Tibial artery (tissue), 4 donors: ENCODE results near the gene KCNH3.

Experiments used
- DNase-seq, 2 donors: peaks; one replicate each; pipeline ENCODE4 v3.0.0-alpha.2; 2019
- H3K27ac ChIP-seq, 2 donors: fragments of 200-600 bp; sonication (generic) in 1 of 2; 1 replicate in 1 of 2; 2 replicates in 1 of 2; pipeline ENCODE4 v1.5.1; 2018 to 2019; ENCODE audit warnings: mild to moderate bottlenecking in 1 of 2
- H3K27me3 ChIP-seq, 2 donors: fragments of 200-600 bp; sonication (generic) in 1 of 2; one replicate each; pipeline versions ENCODE4 v1.5.1 to v1.6.0; 2016 to 2019
- H3K36me3 ChIP-seq, 3 donors: fragments of 200-600 bp; sonication (generic) in 2 of 3; one replicate each; pipeline ENCODE4 v1.5.1; 2016 to 2019; ENCODE audit warnings: mild to moderate bottlenecking in 2 of 3
- H3K4me1 ChIP-seq, 4 donors: fragments of 200-600 bp; sonication (generic) in 2 of 4; 1 replicate in 3 of 4; 2 replicates in 1 of 4; pipeline ENCODE4 v1.5.1; 2016 to 2019
- H3K4me3 ChIP-seq, 2 donors: fragments of 200-600 bp; sonication (generic) in 1 of 2; 1 replicate in 1 of 2; 2 replicates in 1 of 2; pipeline ENCODE4 v1.5.1; 2018 to 2019; ENCODE audit warnings: mild to moderate bottlenecking in 2 of 2
- H3K9me3 ChIP-seq, 3 donors: fragments of 200-600 bp; sonication (generic) in 1 of 3; one replicate each; pipeline ENCODE4 v1.5.1; 2016 to 2019
- intact Hi-C: fragments of 100-400 bp; cut with DNase I; formaldehyde crosslinking; loops from one replicate; pipeline ENCODE4 v1.15.0; 2023; ENCODE audit warnings: low total_unique reads
- TF ChIP-seq, protein P1 (sequence below), 2 experiments: fragments of 200-600 bp in 1 of 2; fragments of 450-650 bp in 1 of 2; IDR thresholded peaks; one replicate each; pipeline ENCODE4 v1.5.1; 2017 to 2019; ENCODE audit warnings: antibody characterized with exemption in 2 of 2, mild to moderate bottlenecking in 1 of 2, moderate library complexity in 1 of 2

KCNH3 gene

GRCh38 chr12:49519574-49519936, 19.3 kb upstream of the KCNH3 start:
- no peaks in the 10 kb centered on the region for H3K27me3 ChIP-seq
- no peaks in the 10 kb centered on the region for H3K9me3 ChIP-seq
- DNase-seq, result no peak
- H3K4me1 ChIP-seq, result no peaks in the 10 kb centered on the region
- H3K4me3 ChIP-seq, result no peak overlapping the region
- no peak overlapping the region for H3K27ac ChIP-seq
- H3K36me3 ChIP-seq, result peaks cover 0 to 19% (median 12%) of the 10 kb centered on the region in 3 donors
- intact Hi-C loops, result no loop called here
- TF ChIP-seq, protein P1, sequence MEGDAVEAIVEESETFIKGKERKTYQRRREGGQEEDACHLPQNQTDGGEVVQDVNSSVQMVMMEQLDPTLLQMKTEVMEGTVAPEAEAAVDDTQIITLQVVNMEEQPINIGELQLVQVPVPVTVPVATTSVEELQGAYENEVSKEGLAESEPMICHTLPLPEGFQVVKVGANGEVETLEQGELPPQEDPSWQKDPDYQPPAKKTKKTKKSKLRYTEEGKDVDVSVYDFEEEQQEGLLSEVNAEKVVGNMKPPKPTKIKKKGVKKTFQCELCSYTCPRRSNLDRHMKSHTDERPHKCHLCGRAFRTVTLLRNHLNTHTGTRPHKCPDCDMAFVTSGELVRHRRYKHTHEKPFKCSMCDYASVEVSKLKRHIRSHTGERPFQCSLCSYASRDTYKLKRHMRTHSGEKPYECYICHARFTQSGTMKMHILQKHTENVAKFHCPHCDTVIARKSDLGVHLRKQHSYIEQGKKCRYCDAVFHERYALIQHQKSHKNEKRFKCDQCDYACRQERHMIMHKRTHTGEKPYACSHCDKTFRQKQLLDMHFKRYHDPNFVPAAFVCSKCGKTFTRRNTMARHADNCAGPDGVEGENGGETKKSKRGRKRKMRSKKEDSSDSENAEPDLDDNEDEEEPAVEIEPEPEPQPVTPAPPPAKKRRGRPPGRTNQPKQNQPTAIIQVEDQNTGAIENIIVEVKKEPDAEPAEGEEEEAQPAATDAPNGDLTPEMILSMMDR (IDR thresholded peaks at IDR 0.05), result no peak

- Histone ChIP-seq H3K36me3 (peaks cover 14 to 37% (median 30%) of the 10 kb centered on the region in 3 donors), H3K27me3 (no peaks in the 10 kb centered on the region), H3K27ac (no peak overlapping the region), H3K9me3 (no peaks in the 10 kb centered on the region), H3K4me3 (no peak overlapping the region), H3K4me1 (no peaks in the 10 kb centered on the region)
- no peak for DNase-seq
- TF ChIP-seq, protein P1 (IDR thresholded peaks at IDR 0.05), result no peak
- intact Hi-C loops, result no loop called here
Observed at GRCh38 chr12:49521389-49521788, 17.4 kb upstream of the KCNH3 start.

GRCh38 chr12:49524660-49525324, 14.0 kb upstream of the KCNH3 start:
- no peaks in the 10 kb centered on the region for H3K27me3 ChIP-seq
- H3K4me1 ChIP-seq, result no peaks in the 10 kb centered on the region
- TF ChIP-seq, protein P1 (IDR thresholded peaks at IDR 0.05), result no peak
- DNase-seq, result no peak
- H3K4me3 ChIP-seq, result no peak overlapping the region
- no peaks in the 10 kb centered on the region for H3K9me3 ChIP-seq
- H3K27ac ChIP-seq, result no peak overlapping the region
- intact Hi-C loops, result no loop called here
- H3K36me3 ChIP-seq, result peaks cover 14 to 49% (median 37%) of the 10 kb centered on the region in 3 donors

DNA sequence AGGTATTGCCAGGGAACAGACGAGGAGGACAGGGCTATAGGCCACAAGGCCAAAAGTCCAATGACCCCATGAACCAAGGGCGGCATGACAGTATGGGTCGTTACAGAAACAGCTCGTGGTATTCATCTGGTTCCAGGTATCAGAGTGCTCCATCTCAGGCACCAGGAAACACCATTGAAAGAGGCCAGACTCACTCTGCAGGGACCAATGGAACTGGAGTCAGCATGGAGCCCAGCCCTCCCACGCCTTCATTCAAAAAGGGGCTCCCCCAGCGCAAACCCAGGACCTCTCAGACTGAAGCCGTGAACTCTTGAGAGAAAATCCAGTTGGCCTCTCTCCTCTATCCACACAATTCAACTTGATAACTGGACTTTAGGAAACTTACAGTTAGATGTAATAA, 12.9 kb upstream of the KCNH3 start:
- TF ChIP-seq, protein P1 (IDR thresholded peaks at IDR 0.05), result no peak
- H3K27me3 ChIP-seq, result no peaks in the 10 kb centered on the region
- H3K36me3 ChIP-seq, result peaks cover 14 to 49% (median 37%) of the 10 kb centered on the region in 3 donors
- H3K4me1 ChIP-seq, result no peaks in the 10 kb centered on the region
- intact Hi-C loops, result no loop called here
- no peak overlapping the region for H3K4me3 ChIP-seq
- DNase-seq, result no peak
- no peaks in the 10 kb centered on the region for H3K9me3 ChIP-seq
- H3K27ac ChIP-seq, result no peak overlapping the region

DNA sequence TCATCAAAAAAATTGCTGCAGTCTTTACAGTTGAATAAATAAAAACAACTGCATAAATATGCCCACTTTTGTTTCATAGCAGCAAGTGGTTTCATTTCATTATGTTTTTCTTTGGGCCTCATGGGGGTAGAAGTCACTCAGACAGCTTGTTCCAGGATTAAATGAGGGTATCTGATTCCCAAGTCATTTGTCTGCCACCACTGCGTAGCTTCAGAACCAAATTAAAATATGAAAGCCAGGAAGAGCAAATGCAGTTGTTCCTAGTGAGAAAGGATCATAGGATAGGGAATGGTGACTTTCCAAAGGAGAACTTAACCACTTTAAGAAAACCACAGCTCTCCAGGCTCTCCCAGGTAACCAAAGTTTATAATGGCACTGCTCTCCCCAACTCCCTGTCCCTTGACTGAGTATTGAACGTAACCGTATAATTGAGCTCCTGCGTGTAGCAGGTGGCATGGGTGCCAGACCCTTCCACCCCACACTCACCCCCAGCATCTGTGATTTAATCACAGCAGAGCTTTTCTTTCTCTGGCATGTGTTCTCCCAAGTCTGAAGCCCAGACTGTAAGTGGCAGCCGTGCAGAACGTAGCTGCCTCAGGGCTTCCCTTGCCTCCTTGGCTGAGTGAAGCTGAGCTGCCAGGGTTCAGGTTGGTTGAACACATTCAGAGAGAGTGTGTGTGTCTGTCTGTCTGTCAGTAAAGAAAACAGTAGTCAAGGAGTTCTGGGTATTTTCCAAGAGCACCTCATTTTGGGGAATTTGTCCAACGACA, 11.3 kb upstream of the KCNH3 start:
- no peak for DNase-seq
- no peaks in the 10 kb centered on the region for H3K27me3 ChIP-seq
- intact Hi-C loops, result no loop called here
- H3K9me3 ChIP-seq, result no peaks in the 10 kb centered on the region
- no peak overlapping the region for H3K4me3 ChIP-seq
- no peak overlapping the region for H3K27ac ChIP-seq
- peaks cover 14 to 48% (median 35%) of the 10 kb centered on the region in 3 donors for H3K36me3 ChIP-seq
- TF ChIP-seq, protein P1 (IDR thresholded peaks at IDR 0.05), result no peak
- no peaks in the 10 kb centered on the region for H3K4me1 ChIP-seq
